RWPE1 (cell line): Measurements from ENCODE around the gene PDE3A.

Experiments
- CTCF ChIA-PET: fragments of 350-600 bp; sonication (Branson Sonifier 250); formaldehyde crosslinking; extraction: SDS; loops from one replicate; lab custom pipeline; 2021; lab: Yijun Ruan, JAX
- POLR2A ChIA-PET: fragments of 400-600 bp; formaldehyde crosslinking; extraction: SDS; loops from one replicate; lab custom pipeline; 2020; ENCODE audit warnings: antibody characterized with exemption; ENCODE audit not compliant: low non-redundant PET; lab: Yijun Ruan, JAX
- DNase-seq: peaks from one replicate; pipeline ENCODE4 v3.0.0; 2012; ENCODE audit warnings: low spot score
- H3K27ac ChIP-seq: fragments of 450-650 bp; 2 replicates; pipeline ENCODE4 v1.5.1; 2017
- TF ChIP-seq, protein P1 (sequence below): fragments of 450-650 bp; conservative IDR thresholded peaks from 2 replicates; pipeline ENCODE4 v1.5.1; 2017; ENCODE audit warnings: low read depth, mild to moderate bottlenecking

The PDE3A gene

DNA sequence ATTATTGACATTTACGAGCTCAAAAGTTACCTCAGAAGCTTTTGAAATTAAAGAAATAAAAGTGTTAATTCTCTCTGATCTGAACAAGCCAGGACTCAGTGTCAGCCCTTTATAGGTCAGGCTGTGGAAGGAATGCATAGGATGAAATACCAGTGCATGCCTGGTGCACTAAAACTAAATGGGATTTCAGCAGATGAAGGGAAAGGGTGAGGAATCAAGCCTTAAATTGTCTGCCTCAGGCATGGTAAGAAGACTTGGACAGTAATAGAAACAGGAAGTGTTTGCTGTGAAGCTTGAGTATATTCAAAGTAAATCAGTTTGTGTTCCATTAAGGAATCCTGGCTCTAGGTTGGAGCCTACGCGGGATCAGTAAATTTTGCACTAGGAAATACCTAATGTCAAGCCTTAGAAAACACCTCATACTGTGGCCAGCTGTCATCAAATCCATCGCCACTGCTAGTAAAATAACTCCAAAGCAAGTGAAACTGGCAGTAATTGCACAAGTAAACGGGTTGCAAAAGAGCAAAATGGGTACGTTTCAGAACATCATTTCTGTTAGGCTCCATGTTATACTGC lies 76.3 kb downstream of the PDE3A start:
- DNase-seq: no peak
- POLR2A ChIA-PET: no interaction called here
- TF ChIP-seq, protein P1, sequence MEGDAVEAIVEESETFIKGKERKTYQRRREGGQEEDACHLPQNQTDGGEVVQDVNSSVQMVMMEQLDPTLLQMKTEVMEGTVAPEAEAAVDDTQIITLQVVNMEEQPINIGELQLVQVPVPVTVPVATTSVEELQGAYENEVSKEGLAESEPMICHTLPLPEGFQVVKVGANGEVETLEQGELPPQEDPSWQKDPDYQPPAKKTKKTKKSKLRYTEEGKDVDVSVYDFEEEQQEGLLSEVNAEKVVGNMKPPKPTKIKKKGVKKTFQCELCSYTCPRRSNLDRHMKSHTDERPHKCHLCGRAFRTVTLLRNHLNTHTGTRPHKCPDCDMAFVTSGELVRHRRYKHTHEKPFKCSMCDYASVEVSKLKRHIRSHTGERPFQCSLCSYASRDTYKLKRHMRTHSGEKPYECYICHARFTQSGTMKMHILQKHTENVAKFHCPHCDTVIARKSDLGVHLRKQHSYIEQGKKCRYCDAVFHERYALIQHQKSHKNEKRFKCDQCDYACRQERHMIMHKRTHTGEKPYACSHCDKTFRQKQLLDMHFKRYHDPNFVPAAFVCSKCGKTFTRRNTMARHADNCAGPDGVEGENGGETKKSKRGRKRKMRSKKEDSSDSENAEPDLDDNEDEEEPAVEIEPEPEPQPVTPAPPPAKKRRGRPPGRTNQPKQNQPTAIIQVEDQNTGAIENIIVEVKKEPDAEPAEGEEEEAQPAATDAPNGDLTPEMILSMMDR: no peak
- CTCF ChIA-PET: interaction anchor here (0.5 kb wide), 1 partner anchor 58 kb away, joined by 3 read pairs; no protein-coding TSS in a partner anchor
- no peak overlapping the region for H3K27ac ChIP-seq

GRCh38 chr12:20445687-20446086 lies 77.3 kb downstream of the PDE3A start:
- ChIA-PET CTCF (no interaction called here), POLR2A (no interaction called here)
- TF ChIP-seq, protein P1: no peak
- H3K27ac ChIP-seq: no peak overlapping the region
- no peak for DNase-seq

DNA sequence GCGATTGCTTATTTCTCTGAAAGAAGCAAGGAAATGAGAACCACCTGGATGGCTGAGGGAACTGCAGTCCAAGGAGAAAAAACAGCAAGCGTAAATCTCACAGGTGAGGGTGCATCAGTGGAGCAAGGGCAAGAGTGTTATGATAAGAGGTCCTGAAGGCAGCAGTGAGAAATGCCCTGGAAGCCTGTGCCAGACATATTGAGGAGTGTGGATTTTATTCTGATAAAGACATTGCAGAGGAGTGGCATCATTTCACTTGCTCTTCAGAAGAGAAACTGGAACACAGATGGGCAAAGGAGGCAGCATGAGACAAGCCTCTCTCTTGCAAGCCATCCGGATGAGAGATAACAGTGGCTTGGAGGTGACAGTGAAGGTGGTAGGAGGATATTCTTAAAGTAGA lies 78.5 kb downstream of the PDE3A start:
- CTCF ChIA-PET: no interaction called here
- TF ChIP-seq, protein P1: no peak
- POLR2A ChIA-PET: no interaction called here
- H3K27ac ChIP-seq: no peak overlapping the region
- DNase-seq: no peak

DNA sequence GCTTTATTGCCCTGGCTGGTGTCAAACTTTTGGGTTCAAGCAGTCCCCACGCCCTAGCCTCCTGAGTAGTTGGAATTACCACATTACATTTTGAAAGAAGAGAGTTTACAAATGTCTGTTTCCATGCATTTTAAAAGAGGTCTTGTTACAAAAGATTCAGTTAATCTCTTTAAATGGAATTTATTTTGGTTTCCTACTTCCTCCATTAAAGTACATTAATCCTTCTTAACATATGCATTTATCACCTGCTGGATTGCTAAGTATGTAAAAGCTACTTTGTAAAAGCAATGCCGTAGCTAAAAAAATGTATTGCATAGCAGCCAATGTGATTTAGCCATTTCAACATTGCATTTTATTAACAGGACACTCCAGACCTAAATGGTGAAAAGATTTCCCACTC lies 80.4 kb downstream of the PDE3A start:
- no peak overlapping the region for H3K27ac ChIP-seq
- no peak for DNase-seq
- TF ChIP-seq, protein P1: no peak
- CTCF ChIA-PET: no interaction called here
- POLR2A ChIA-PET: no interaction called here

DNA sequence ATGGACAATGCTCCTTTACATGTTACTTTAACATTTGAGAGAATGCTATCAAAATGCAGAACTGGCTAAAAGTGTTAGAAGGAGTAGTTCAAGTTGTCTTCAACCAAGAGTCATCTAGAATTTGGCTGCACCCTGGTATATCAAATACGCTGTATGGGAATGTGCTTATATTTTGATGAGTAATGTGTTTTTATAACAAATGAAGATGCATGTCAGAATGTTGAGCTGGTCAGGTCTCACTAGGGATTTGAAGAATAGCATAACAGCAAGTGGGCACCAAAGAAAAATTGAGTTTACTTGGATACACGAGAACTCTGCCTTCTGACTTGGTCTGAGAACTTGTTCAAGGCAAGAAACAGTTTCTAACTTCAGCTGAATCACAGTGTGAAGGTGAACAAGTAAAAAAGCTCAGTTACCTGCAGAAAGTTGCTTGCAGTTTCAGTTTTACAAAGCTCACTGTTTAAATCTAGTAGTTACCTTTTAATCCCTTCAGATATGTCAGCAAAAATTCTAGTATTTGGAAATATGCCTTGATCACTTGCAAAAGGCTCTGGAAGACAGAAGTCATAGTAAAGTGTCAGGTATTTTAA lies 82.3 kb downstream of the PDE3A start:
- ChIA-PET CTCF (no interaction called here), POLR2A (no interaction called here)
- H3K27ac ChIP-seq: no peak overlapping the region
- no peak for DNase-seq
- TF ChIP-seq, protein P1: no peak

DNA sequence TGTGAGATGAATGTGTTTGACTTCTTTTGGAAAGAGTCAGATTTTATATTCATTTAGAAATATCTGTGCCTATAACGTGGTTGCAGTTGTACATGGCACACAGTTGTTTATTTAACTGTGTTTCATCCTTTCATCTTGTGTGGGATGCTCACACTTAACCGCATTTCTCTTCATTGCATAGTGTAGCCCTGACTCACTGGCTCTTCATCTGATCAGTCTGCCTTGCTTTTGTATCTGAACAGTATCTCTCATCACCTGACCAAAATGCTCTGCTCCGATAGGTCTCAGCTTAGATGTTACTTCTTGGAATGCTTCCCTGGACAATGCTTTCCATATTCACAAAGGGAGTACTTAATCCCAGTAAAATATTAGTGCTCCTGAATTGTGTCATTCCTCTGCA lies 83.4 kb downstream of the PDE3A start:
- CTCF ChIA-PET: no interaction called here
- TF ChIP-seq, protein P1: no peak
- DNase-seq: no peak
- POLR2A ChIA-PET: no interaction called here
- no peak overlapping the region for H3K27ac ChIP-seq
